Neuronal stem cell (in vitro differentiated cells): ENCODE results near the gene PTPRG.

Experiments used
- DNase-seq: peaks from one replicate; pipeline ENCODE4 v3.0.0-alpha.2; 2013; ENCODE audit warnings: low spot score
- H2AFZ ChIP-seq: one replicate; pipeline ENCODE4 v1.6.1; 2013; ENCODE audit warnings: mild to moderate bottlenecking, low read length, inconsistent platforms
- H2AK5ac ChIP-seq: 2 replicates; pipeline ENCODE4 v1.6.1; 2013; ENCODE audit warnings: low read depth, mild to moderate bottlenecking, inconsistent platforms, low read length, moderate library complexity, mixed read lengths
- H2BK120ac ChIP-seq: 2 replicates; pipeline ENCODE4 v1.6.1; 2013; ENCODE audit warnings: low read depth, mild to moderate bottlenecking, inconsistent platforms, low read length, moderate library complexity, mixed read lengths
- H2BK12ac ChIP-seq: one replicate; pipeline ENCODE4 v1.6.1; 2013; ENCODE audit warnings: low read length, inconsistent platforms
- H2BK15ac ChIP-seq: 2 replicates; pipeline ENCODE4 v1.6.1; 2013; ENCODE audit warnings: mild to moderate bottlenecking, low read length, inconsistent platforms, mixed read lengths
- H2BK5ac ChIP-seq: one replicate; pipeline ENCODE4 v1.6.1; 2013; ENCODE audit warnings: inconsistent platforms, mild to moderate bottlenecking, low read length, moderate library complexity
- H3K14ac ChIP-seq: one replicate; pipeline ENCODE4 v1.6.1; 2013; ENCODE audit warnings: low read length, inconsistent platforms
- H3K18ac ChIP-seq: 2 replicates; pipeline ENCODE4 v1.6.1; 2013; ENCODE audit warnings: low read length, inconsistent platforms
- H3K23ac ChIP-seq: 2 replicates; pipeline ENCODE4 v1.6.1; 2013; ENCODE audit warnings: low read depth, mild to moderate bottlenecking, mixed read lengths, low read length, inconsistent platforms; ENCODE audit not compliant: poor library complexity
- H3K27ac ChIP-seq: replicated peaks from 3 replicates; pipeline ENCODE4 v1.5.1; 2013; ENCODE audit warnings: low read length, inconsistent platforms
- H3K27me3 ChIP-seq, 3 experiments: 2 replicates each; pipeline ENCODE4 v1.6.1; 2013; ENCODE audit warnings: low read length in 3 of 3, mild to moderate bottlenecking in 2 of 3, inconsistent platforms in 1 of 3, low read depth in 1 of 3, mixed read lengths in 1 of 3, moderate library complexity in 1 of 3; ENCODE audit not compliant: control insufficient read depth in 3 of 3, insufficient read depth in 3 of 3
- H3K36me3 ChIP-seq, 2 donors: replicated peaks in 1 of 2; 2 replicates each; pipeline ENCODE4 v1.6.1; 2013; ENCODE audit warnings: low read length in 2 of 2; ENCODE audit not compliant: control insufficient read depth in 2 of 2, insufficient read depth in 2 of 2
- H3K4ac ChIP-seq: 2 replicates; pipeline ENCODE4 v1.6.1; 2013; ENCODE audit warnings: inconsistent platforms, mild to moderate bottlenecking, low read length, moderate library complexity
- H3K4me1 ChIP-seq, 2 donors: 1 replicate in 1 of 2; 2 replicates in 1 of 2; pipeline ENCODE4 v1.6.1; 2013; ENCODE audit warnings: low read length in 2 of 2, low read depth in 1 of 2; ENCODE audit not compliant: control insufficient read depth in 2 of 2, insufficient read depth in 1 of 2
- H3K4me2 ChIP-seq: one replicate; pipeline ENCODE4 v1.6.1; 2013; ENCODE audit warnings: mild to moderate bottlenecking, low read length, inconsistent platforms; ENCODE audit not compliant: insufficient read depth, poor library complexity, severe bottlenecking
- H3K4me3 ChIP-seq, 2 donors: 2 replicates each; pipeline ENCODE4 v1.5.1; 2013; ENCODE audit warnings: low read length in 2 of 2, mild to moderate bottlenecking in 2 of 2, inconsistent platforms in 1 of 2, moderate library complexity in 1 of 2
- H3K79me1 ChIP-seq: one replicate; pipeline ENCODE4 v1.6.1; 2013; ENCODE audit warnings: low read depth, mild to moderate bottlenecking, inconsistent platforms, low read length, moderate library complexity
- H3K9ac ChIP-seq: one replicate; pipeline ENCODE4 v1.6.1; 2013; ENCODE audit warnings: mild to moderate bottlenecking, low read depth, low read length, inconsistent platforms; ENCODE audit not compliant: poor library complexity
- H3K9me3 ChIP-seq, 2 donors: replicated peaks in 1 of 2; 2 replicates each; pipeline versions ENCODE3 to v1.6.1; 2013; ENCODE audit warnings: low read length in 2 of 2, mild to moderate bottlenecking in 2 of 2, inconsistent platforms in 1 of 2, low read depth in 1 of 2, mixed read lengths in 1 of 2, moderate library complexity in 1 of 2; ENCODE audit not compliant: control insufficient read depth in 2 of 2, insufficient read depth in 1 of 2
- H4K8ac ChIP-seq: one replicate; pipeline ENCODE4 v1.6.1; 2013; ENCODE audit warnings: low read depth, mild to moderate bottlenecking, inconsistent platforms, low read length, moderate library complexity
- H4K91ac ChIP-seq: one replicate; pipeline ENCODE4 v1.6.1; 2013; ENCODE audit warnings: low read length, low read depth, mild to moderate bottlenecking, inconsistent platforms; ENCODE audit not compliant: poor library complexity
- WGBS, 2 donors: extraction: QIAGEN DNeasy Blood & Tissue Kit; methylation state at CpG; one replicate each; pipeline ENCODE4 v1.1.7; 2013; ENCODE audit warnings: missing lambda C conversion rate in 2 of 2, mixed read lengths in 1 of 2; ENCODE audit not compliant: insufficient read length in 2 of 2, insufficient replicate concordance in 1 of 2; ENCODE audit errors: extremely low coverage in 2 of 2; 5-methylcytosine and 5-hydroxymethylcytosine counted together

Gene PTPRG

DNA sequence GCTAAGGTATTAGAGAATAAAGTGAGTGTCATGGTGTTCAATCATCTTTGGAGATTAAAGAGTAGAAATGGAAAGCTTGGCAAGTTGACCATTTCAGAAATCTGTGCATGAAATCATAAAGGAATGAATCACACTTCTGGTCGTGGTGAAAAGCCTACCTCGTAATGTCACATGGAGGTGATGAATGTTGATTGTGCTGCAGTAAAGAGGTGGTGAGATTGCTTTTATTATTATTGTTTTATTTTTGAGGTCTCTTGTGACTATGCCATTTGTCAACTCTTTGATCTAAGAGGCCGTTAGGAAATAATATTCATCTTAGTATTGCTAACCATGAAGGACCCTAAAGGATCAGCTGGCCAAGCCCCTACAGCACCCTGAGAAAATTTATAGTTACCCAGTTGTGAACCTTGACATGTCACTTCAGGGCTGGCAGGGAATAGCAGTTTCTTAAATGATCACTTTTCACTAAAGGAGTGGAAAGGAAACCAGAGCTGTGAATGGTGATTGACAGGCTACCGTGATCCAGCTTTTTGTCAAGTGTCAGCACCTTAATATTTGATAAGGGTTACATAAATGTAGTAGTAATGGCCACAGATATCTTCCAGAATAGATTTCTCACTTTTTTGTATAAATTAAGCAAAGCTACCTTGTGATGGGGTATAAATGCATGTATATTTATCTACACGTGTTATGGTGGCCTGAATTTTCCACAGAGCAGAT is 203.9 kb downstream of the PTPRG start:
- Histone ChIP-seq H2BK120ac (no peak overlapping the region), H3K23ac (no peak overlapping the region), H2AK5ac (no peak overlapping the region), H3K9me3 (no peaks in the 10 kb centered on the region), H3K27me3 (no peaks in the 10 kb centered on the region), H3K9ac (no peak overlapping the region), H2AFZ (no peak overlapping the region), H3K4ac (no peak overlapping the region), H2BK15ac (no peak overlapping the region), H3K18ac (no peak overlapping the region), H2BK12ac (no peak overlapping the region), H4K8ac (no peak overlapping the region), H3K4me2 (no peak overlapping the region), H4K91ac (no peak overlapping the region), H3K27ac (no peak overlapping the region), H3K4me1 (no peaks in the 10 kb centered on the region), H3K4me3 (no peak overlapping the region), H3K79me1 (no peaks in the 10 kb centered on the region), H3K36me3 (no peaks in the 10 kb centered on the region), H2BK5ac (no peak overlapping the region), H3K14ac (no peak overlapping the region)
- no CpG with 5 or more reads among the region's 5 CpGs for WGBS, 2 donors
- DNase-seq = no peak

DNA sequence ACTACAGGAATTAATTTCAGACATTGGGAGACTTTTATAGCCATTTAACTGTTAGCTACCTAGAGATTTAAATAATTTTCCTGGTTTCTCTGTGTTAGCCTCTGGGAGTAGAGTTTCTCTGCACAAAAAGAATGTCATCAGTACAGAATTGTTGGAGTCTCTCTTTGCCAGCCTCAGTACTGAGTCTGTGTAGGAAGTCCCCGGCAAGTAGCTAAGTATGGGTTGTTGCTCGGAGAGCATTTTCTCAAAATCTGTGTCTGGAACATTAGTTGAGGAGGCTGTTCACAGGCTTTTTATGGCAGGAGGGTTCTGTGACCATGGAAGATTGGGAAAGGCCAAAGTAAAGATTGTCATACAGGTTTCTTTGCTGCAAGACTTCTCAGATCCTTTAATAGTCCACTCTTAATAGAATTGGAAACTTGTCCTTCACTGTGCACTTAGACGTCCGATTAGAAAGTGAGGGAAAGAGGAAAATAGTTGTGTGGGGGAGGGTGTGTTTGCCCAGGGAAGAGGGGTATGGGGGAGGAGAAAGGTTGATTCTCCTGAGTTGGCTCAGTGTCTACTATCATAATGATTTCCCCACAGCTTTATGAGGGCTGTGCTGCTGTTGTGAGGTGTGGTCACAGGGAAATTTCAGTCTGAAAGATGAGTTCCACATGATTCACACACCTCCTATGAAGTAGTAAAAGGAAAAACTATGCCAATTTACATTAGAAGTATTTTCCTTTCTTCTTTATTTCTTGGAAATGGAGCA is 207.1 kb downstream of the PTPRG start:
- Histone ChIP-seq H4K91ac (no peak overlapping the region), H2AFZ (no peak overlapping the region), H3K4me2 (no peak overlapping the region), H3K18ac (no peak overlapping the region), H2BK120ac (no peak overlapping the region), H3K4ac (no peak overlapping the region), H2BK12ac (no peak overlapping the region), H2AK5ac (no peak overlapping the region), H3K14ac (no peak overlapping the region), H2BK15ac (no peak overlapping the region), H3K4me3 (no peak overlapping the region), H3K79me1 (no peaks in the 10 kb centered on the region), H3K27ac (no peak overlapping the region), H2BK5ac (no peak overlapping the region), H3K9ac (no peak overlapping the region), H4K8ac (no peak overlapping the region), H3K9me3 (no peaks in the 10 kb centered on the region), H3K23ac (no peak overlapping the region), H3K36me3 (no peaks in the 10 kb centered on the region), H3K4me1 (no peaks in the 10 kb centered on the region), H3K27me3 (no peaks in the 10 kb centered on the region)
- no CpG with 5 or more reads among the region's 4 CpGs for WGBS, 2 donors
- DNase-seq = no peak

DNA sequence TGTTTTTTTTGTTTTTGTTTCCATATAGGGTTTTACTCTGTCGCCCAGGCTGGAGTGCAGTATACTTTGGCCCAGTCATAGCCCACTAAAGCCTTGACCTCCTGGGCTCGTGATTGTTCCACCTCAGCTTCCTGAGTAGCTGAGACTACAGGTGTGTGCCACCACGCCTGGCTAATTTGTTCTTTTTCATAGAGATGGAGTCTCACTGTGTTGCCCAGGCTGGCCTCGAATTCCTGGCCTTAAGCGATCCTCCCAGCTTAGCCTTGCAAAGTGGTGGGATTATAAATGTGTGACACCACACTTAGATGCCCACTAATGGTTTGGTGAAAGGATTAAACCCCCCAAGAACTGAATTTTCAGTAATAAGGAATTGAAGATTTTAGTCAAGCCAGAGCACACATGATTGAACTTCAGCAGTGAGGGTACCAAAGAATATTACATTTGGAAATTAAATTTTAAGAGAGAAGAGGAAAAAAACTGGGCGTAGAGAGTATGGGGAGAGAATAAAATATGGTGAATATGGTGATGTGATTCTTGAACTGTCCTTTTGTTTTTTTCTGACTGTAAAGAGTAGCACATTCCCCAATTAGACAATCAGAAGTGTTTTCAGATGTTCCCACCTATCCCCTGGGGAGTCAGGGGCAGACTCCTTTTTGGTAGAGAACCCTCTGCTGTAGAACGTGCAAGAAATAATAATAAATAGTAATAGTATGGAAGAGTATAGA is 208.1 kb downstream of the PTPRG start:
- Histone ChIP-seq H3K4ac (no peak overlapping the region), H2BK120ac (no peak overlapping the region), H3K4me1 (no peaks in the 10 kb centered on the region), H2AFZ (no peak overlapping the region), H3K4me2 (no peak overlapping the region), H3K18ac (no peak overlapping the region), H4K91ac (no peak overlapping the region), H2AK5ac (no peak overlapping the region), H3K9ac (no peak overlapping the region), H3K27me3 (no peaks in the 10 kb centered on the region), H3K4me3 (no peak overlapping the region), H3K27ac (no peak overlapping the region), H3K36me3 (no peaks in the 10 kb centered on the region), H3K9me3 (no peaks in the 10 kb centered on the region), H4K8ac (no peak overlapping the region), H3K79me1 (no peaks in the 10 kb centered on the region), H2BK12ac (no peak overlapping the region), H3K23ac (no peak overlapping the region), H2BK5ac (no peak overlapping the region), H2BK15ac (no peak overlapping the region), H3K14ac (no peak overlapping the region)
- 100% methylated on average over 1 of the region's 7 CpGs; no CpG with 5 or more reads in 1 of the 2 donors for WGBS, 2 donors
- no peak for DNase-seq

DNA sequence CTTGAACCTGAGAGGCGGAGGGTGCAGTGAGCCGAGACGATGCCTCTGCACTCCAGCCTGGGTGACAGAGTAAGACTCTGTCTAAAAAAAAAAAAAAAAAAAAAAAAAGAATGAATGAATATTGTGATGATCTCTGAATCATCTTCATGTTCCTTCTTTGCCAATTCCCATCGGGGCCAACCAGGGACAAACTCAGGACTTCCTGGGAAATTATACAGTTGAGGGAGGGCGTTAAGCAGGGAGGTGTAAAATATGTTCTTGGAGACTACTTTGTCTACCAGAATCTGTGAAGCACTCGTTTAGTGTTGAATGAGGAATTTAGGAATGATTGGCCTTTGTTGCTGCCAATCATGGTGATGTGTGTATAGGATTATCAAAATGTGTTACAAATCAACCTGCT is 210.6 kb downstream of the PTPRG start:
- no peak overlapping the region for H2BK12ac ChIP-seq
- no peak overlapping the region for H4K8ac ChIP-seq
- WGBS, 2 donors = no CpG with 5 or more reads among the region's 6 CpGs
- H3K4me3 ChIP-seq = no peak overlapping the region
- H2BK15ac ChIP-seq = no peak overlapping the region
- H3K23ac ChIP-seq = no peak overlapping the region
- no peaks in the 10 kb centered on the region for H3K4me1 ChIP-seq
- no peak overlapping the region for H3K27ac ChIP-seq
- H3K4me2 ChIP-seq = no peak overlapping the region
- no peak overlapping the region for H3K9ac ChIP-seq
- H3K27me3 ChIP-seq = no peaks in the 10 kb centered on the region
- H3K9me3 ChIP-seq = no peaks in the 10 kb centered on the region
- DNase-seq = no peak
- no peaks in the 10 kb centered on the region for H3K36me3 ChIP-seq
- H2BK5ac ChIP-seq = no peak overlapping the region
- H2BK120ac ChIP-seq = no peak overlapping the region
- no peaks in the 10 kb centered on the region for H3K79me1 ChIP-seq
- H3K18ac ChIP-seq = no peak overlapping the region
- no peak overlapping the region for H2AK5ac ChIP-seq
- no peak overlapping the region for H3K14ac ChIP-seq
- no peak overlapping the region for H3K4ac ChIP-seq
- H4K91ac ChIP-seq = no peak overlapping the region
- no peak overlapping the region for H2AFZ ChIP-seq
